HEK293T (cell line): ENCODE measurements around the gene HECTD1.
"Not testable (repeated sequence)": the region's sequence is repeated elsewhere in the genome, so short reads cannot be mapped to it uniquely, and the experiment has no call there.

Source experiments
- CTCF ChIA-PET: fragments of 350-600 bp; formaldehyde crosslinking; extraction: SDS; loops from one replicate; lab custom pipeline; 2021; ENCODE audit warnings: antibody characterized with exemption, inconsistent platforms; lab: Yijun Ruan, JAX
- POLR2A ChIA-PET: fragments of 350-600 bp; formaldehyde crosslinking; extraction: SDS; loops from one replicate; lab custom pipeline; 2020; ENCODE audit warnings: antibody characterized with exemption, inconsistent platforms; lab: Yijun Ruan, JAX
- DNase-seq: peaks from one replicate; pipeline ENCODE4 v3.0.0; 2012; ENCODE audit warnings: mixed read lengths; ENCODE audit errors: extremely low spot score
- ARNT ChIP-seq: fragments of 450-650 bp; IDR thresholded peaks from 2 replicates; pipeline ENCODE4 v1.6.1; 2017; ENCODE audit warnings: mild to moderate bottlenecking
- BHLHE40 ChIP-seq: fragments of 450-650 bp; IDR thresholded peaks from 2 replicates; pipeline ENCODE4 v1.6.1; 2016; ENCODE audit warnings: mild to moderate bottlenecking, moderate library complexity, borderline replicate concordance
- CTBP1 ChIP-seq: fragments of 450-650 bp; IDR thresholded peaks from 2 replicates; pipeline ENCODE4 v1.6.1; 2016; ENCODE audit warnings: borderline replicate concordance
- ELF4 ChIP-seq: fragments of 450-650 bp; IDR thresholded peaks from 2 replicates; pipeline ENCODE4 v1.6.1; 2017; ENCODE audit warnings: antibody characterized with exemption
- FOXA1 ChIP-seq: fragments of 450-650 bp; IDR thresholded peaks from 2 replicates; pipeline ENCODE4 v1.6.1; 2016; ENCODE audit warnings: mild to moderate bottlenecking
- FOXK2 ChIP-seq: fragments of 450-650 bp; IDR thresholded peaks from 2 replicates; pipeline ENCODE4 v1.6.1; 2016; ENCODE audit warnings: mild to moderate bottlenecking
- FOXM1 ChIP-seq: fragments of 450-650 bp; IDR thresholded peaks from 2 replicates; pipeline ENCODE4 v1.6.1; 2017; ENCODE audit warnings: mild to moderate bottlenecking, borderline replicate concordance
- HDGF ChIP-seq: fragments of 450-650 bp; IDR thresholded peaks from 2 replicates; pipeline ENCODE4 v1.6.1; 2017; ENCODE audit warnings: antibody characterized with exemption, borderline replicate concordance
- L3MBTL2 ChIP-seq: fragments of 450-650 bp; conservative IDR thresholded peaks from 2 replicates; pipeline ENCODE4 v1.6.1; 2016; ENCODE audit warnings: mild to moderate bottlenecking
- LEF1 ChIP-seq: fragments of 450-650 bp; IDR thresholded peaks from 2 replicates; pipeline ENCODE4 v1.6.1; 2017; ENCODE audit warnings: mild to moderate bottlenecking, borderline replicate concordance
- NFRKB ChIP-seq: fragments of 450-650 bp; IDR thresholded peaks from 2 replicates; pipeline ENCODE4 v1.6.1; 2016; ENCODE audit warnings: mild to moderate bottlenecking, moderate library complexity
- PKNOX1 ChIP-seq: fragments of 450-650 bp; IDR thresholded peaks from 2 replicates; pipeline ENCODE4 v1.6.1; 2016
- SP1 ChIP-seq: fragments of 450-650 bp; IDR thresholded peaks from 2 replicates; pipeline ENCODE4 v1.6.1; 2017
- SUZ12 ChIP-seq: fragments of 450-650 bp; IDR thresholded peaks from 2 replicates; pipeline ENCODE4 v1.6.1; 2016; ENCODE audit warnings: mild to moderate bottlenecking
- TARDBP ChIP-seq: fragments of 450-650 bp; IDR thresholded peaks from 2 replicates; pipeline ENCODE4 v1.6.1; 2016
- ZNF384 ChIP-seq: fragments of 450-650 bp; IDR thresholded peaks from 2 replicates; pipeline ENCODE4 v1.6.1; 2016

Gene HECTD1

DNA sequence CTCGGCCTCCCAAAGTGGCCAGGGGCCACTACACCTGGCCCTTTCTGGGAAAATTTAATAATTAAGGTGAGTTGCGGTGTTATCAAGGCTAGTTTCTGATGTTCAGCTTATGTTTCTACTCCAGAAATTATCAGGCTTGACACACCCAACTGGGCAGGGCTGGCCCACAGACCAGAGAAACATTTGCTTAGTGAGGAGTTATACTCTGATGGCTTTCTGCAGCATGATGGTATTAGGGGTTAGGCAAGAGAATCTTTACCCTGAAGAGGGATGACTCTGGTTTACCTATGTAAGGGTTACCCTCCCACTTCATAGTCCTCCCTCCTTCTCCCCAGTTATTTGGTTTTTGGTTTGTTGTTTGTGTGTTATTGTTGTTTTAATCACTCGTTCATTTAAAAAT lies 24.5 kb upstream of the HECTD1 start:
- ChIA-PET POLR2A (no interaction called here), CTCF (no interaction called here)
- no peak for TF ChIP-seq BHLHE40
- no peak for TF ChIP-seq FOXM1
- no peak for TF ChIP-seq FOXA1
- TF ChIP-seq LEF1 = no peak
- no peak for DNase-seq

GRCh38 chr14:31231272-31231671 lies 23.7 kb upstream of the HECTD1 start:
- CTCF ChIA-PET, DNase-seq, POLR2A ChIA-PET: not testable (repeated sequence)

- ChIA-PET CTCF (interaction anchor here (0.6 kb wide), 2 partner anchors 8 to 455 kb away, joined by 4 read pairs; no protein-coding TSS in a partner anchor), POLR2A (no interaction called here)
- DNase-seq = no peak
These were observed 23.0 kb upstream of the HECTD1 start for GRCh38 chr14:31230573-31230958.

DNA sequence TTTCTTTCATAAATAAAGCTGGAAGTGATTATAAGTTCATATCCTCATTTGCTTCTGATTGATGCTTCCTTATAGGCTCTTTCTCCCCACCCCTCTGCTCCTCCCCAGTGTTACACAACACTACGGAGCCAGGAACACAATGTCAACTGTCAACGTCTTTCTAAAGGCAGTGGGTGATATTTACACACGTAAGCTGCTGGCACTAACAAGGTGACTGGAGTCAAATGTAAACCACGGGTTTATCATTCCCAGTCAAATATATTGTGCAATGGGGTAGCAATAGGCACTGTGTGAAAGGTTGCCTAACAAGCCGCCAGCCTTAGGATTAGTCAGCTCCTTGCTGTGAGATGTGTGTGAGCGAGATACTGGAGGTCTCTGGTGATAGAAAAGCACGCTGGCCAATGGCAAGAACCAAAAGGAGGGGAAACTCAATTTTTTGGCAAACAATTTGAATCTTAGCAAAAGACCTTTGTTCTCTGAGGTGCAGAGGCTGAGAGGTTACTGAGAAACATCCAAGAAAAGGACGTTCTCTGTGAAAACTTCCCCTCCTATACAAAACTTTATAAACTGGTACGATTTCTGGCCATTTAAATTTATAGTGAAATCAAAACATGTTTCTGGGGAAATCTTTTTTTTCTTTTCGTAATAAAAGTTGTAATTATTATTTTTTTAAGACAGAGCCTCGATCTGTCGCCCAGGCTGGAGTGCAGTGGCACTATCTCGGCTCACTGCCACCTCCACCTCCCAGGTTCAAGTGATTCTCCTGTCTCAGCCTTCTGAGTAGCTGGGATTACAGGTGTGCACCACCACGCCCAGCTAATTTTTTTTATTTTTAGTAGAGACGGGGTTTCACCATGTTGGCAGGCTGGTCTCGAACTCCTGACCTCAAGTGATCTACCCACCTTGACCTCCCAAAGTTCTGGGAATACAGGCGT lies 22.3 kb upstream of the HECTD1 start:
- POLR2A ChIA-PET = interaction anchor here (1.3 to 1.9 kb wide), 2 partner anchors 21 to 23 kb away, joined by 3 to 8 read pairs; partner anchors contain the start of gene HECTD1
- peak; percentile 50 for DNase-seq
- CTCF ChIA-PET = interaction anchor here (0.5 to 0.6 kb wide), 3 partner anchors 7 to 454 kb away, joined by 3 to 4 read pairs (median 4); no protein-coding TSS in a partner anchor

More at GRCh38 chr14:31230573-31230958, 23.0 kb upstream of the HECTD1 start:
- TF ChIP-seq ELF4 (no peak), TARDBP (no peak)

DNA sequence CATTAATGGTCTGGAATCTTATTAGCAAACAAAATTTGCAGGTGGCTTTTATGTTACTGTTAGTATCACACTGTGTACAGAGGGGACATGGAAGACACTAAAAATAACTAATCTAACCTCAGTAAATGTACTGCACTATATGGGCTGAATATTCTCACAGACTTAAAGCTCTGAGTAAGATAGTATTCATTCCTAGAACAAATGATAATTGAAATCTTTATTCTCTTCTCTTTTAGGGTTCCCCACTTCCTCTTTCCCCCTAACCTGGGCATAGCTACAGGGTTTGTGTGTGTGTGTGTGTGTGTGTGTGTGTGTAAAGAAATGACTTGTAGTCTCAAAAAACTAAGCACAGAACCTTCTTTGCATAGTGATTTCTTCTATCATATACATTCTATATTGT lies 21.4 kb upstream of the HECTD1 start:
- TF ChIP-seq ARNT (no peak), NFRKB (no peak), SP1 (no peak), ZNF384 (no peak), FOXM1 (no peak), L3MBTL2 (no peak), CTBP1 (no peak), BHLHE40 (no peak), SUZ12 (no peak), ELF4 (no peak), PKNOX1 (no peak)
- POLR2A ChIA-PET = interaction anchor here (0.9 to 1.9 kb wide), 3 partner anchors 20 to 22 kb away, joined by 3 to 8 read pairs (median 3); partner anchors contain the start of gene HECTD1
- no peak for DNase-seq
- CTCF ChIA-PET = no interaction called here

More for the DNA sequence above, 22.3 kb upstream of the HECTD1 start:
- TF ChIP-seq PKNOX1 (peak; percentile 75), NFRKB (no peak), LEF1 (no peak), FOXK2 (no peak)

- TF ChIP-seq HDGF (no peak), FOXM1 (no peak), NFRKB (no peak), FOXA1 (no peak), TARDBP (no peak), PKNOX1 (no peak), ZNF384 (no peak), ELF4 (no peak)
- CTCF ChIA-PET = no interaction called here
- POLR2A ChIA-PET = interaction anchor here (0.9 to 1.9 kb wide), 2 partner anchors 21 to 23 kb away, joined by 3 to 8 read pairs; partner anchors contain the start of gene HECTD1
- DNase-seq = no peak
These were observed 20.9 kb upstream of the HECTD1 start for GRCh38 chr14:31228533-31228932.

GRCh38 chr14:31224808-31225207 lies 17.2 kb upstream of the HECTD1 start:
- ChIA-PET CTCF (no interaction called here), POLR2A (no interaction called here)
- no peak for DNase-seq
- TF ChIP-seq NFRKB (no peak), HDGF (no peak), ARNT (no peak), CTBP1 (no peak), BHLHE40 (no peak), ZNF384 (no peak), PKNOX1 (no peak), FOXA1 (no peak), FOXM1 (no peak), L3MBTL2 (no peak), FOXK2 (no peak), TARDBP (no peak), SP1 (no peak), SUZ12 (no peak), LEF1 (no peak), ELF4 (no peak)
